CD4-positive, CD25-positive, alpha-beta regulatory T cell (primary cell): ENCODE results near the gene TRIO. TPM values are rescaled to one million over a fixed set of nuclear protein-coding genes. Genes with fewer than 3 reads are reported as not detected.

Experiments used
- ATAC-seq, 2 donors: fragments of 150-1000 bp; cut with Tn5 transposase; one replicate each; pipeline ENCODE4 v1.10.0; 2021; ENCODE audit warnings: low read depth in 2 of 2, moderate number of reproducible peaks in 2 of 2, moderate library complexity in 1 of 2
- DNase-seq, 3 donors: peaks; one replicate each; pipeline versions ENCODE4 v3.0.0 to v3.0.0-alpha.2; 2012 to 2022; ENCODE audit warnings: mixed read lengths in 1 of 3
- H3K27ac ChIP-seq: one replicate; pipeline ENCODE4 v1.7.0; 2013; ENCODE audit warnings: mild to moderate bottlenecking, low read length; ENCODE audit not compliant: insufficient read depth, poor library complexity, severe bottlenecking
- H3K27me3 ChIP-seq: one replicate; pipeline ENCODE4 v1.7.0; 2013; ENCODE audit warnings: low read length; ENCODE audit not compliant: control insufficient read depth, insufficient read depth
- H3K36me3 ChIP-seq: one replicate; pipeline ENCODE4 v1.7.0; 2013; ENCODE audit warnings: mild to moderate bottlenecking, low read length, moderate library complexity; ENCODE audit not compliant: control insufficient read depth, insufficient read depth
- H3K4me1 ChIP-seq: 2 replicates; pipeline ENCODE4 v1.7.0; 2013; ENCODE audit warnings: mild to moderate bottlenecking, low read length; ENCODE audit not compliant: insufficient read depth, control insufficient read depth, poor library complexity, severe bottlenecking
- H3K4me3 ChIP-seq: one replicate; pipeline ENCODE4 v1.7.0; 2013; ENCODE audit warnings: low read depth, mild to moderate bottlenecking, low read length, moderate library complexity
- H3K9me3 ChIP-seq, 2 experiments: 1 replicate in 1 of 2; 2 replicates in 1 of 2; pipeline ENCODE4 v1.7.0; 2013; ENCODE audit warnings: low read length in 2 of 2, mild to moderate bottlenecking in 1 of 2, moderate library complexity in 1 of 2; ENCODE audit not compliant: control insufficient read depth in 2 of 2
- H3K27ac Mint-ChIP-seq, 3 donors: one replicate each; pipeline ENCODE4 v1.8.0; 2020 to 2022; ENCODE audit warnings: mild to moderate bottlenecking in 3 of 3, mixed read lengths in 3 of 3, moderate library complexity in 2 of 3
- H3K27me3 Mint-ChIP-seq: one replicate; pipeline ENCODE4 v1.8.0; 2022; ENCODE audit warnings: mild to moderate bottlenecking, mixed read lengths
- H3K36me3 Mint-ChIP-seq: one replicate; pipeline ENCODE4 v1.8.0; 2020; ENCODE audit warnings: mixed read lengths
- H3K4me1 Mint-ChIP-seq, 4 donors: one replicate each; pipeline ENCODE4 v1.8.0; 2020 to 2022; ENCODE audit warnings: mixed read lengths in 4 of 4, mild to moderate bottlenecking in 1 of 4
- H3K4me3 Mint-ChIP-seq, 4 donors: one replicate each; pipeline ENCODE4 v1.8.0; 2020 to 2022; ENCODE audit warnings: mild to moderate bottlenecking in 4 of 4, mixed read lengths in 4 of 4, moderate library complexity in 3 of 4
- H3K9me3 Mint-ChIP-seq, 7 donors: one replicate each; pipeline ENCODE4 v1.8.0; 2020 to 2022; ENCODE audit warnings: mixed read lengths in 7 of 7, mild to moderate bottlenecking in 3 of 7, moderate library complexity in 2 of 7
- polyA plus RNA-seq, 4 donors: library from polyadenylated mRNA; unstranded; fragments of 300-500 nt; fragmentation: Illumina TruSeq; gene quantifications; one replicate each; pipeline ENCODE4 v1.2.3, GENCODE V29; 2021
- total RNA-seq: library from RNA; stranded (reverse); gene quantifications from one replicate; pipeline ENCODE4 v1.2.3, GENCODE V29; 2022

Gene TRIO
- total and polyA plus RNA-seq, 5 donors from 2014 or later, result 1.2 to 7.6 (median 1.8) TPM

DNA sequence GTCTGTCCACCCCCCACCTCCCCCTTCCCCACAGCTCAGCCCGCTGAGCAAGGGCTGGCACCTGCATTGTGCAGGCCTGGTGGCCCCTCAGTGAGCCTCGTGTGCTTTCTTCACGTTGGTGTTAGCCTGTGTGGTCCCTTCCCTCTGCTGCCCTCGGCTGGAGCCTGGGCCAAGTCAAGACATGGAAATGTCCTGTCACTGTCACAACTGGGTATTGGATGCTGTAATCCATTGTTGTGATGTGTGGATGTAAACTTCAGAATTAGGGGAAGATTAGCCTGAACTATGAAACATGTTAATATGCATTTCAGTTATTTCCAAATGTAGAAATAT lies 103.9 kb downstream of the TRIO start:
- ATAC-seq, result no peak
- H3K36me3 Mint-ChIP-seq, result no peaks in the 10 kb centered on the region
- Histone ChIP-seq H3K4me1 (no peaks in the 10 kb centered on the region), H3K36me3 (no peaks in the 10 kb centered on the region), H3K4me3 (no peak overlapping the region), H3K27ac (no peak overlapping the region), H3K27me3 (peaks cover 2% of the 10 kb centered on the region), H3K9me3 (no peaks in the 10 kb centered on the region)
- no peaks in the 10 kb centered on the region for H3K9me3 Mint-ChIP-seq
- no peak overlapping the region for H3K4me3 Mint-ChIP-seq
- H3K27ac Mint-ChIP-seq, result peak overlapping the region in 1 of 3 donors; percentile 41
- DNase-seq, result no peak
- H3K27me3 Mint-ChIP-seq, result peaks cover 22% of the 10 kb centered on the region
- no peaks in the 10 kb centered on the region for H3K4me1 Mint-ChIP-seq

DNA sequence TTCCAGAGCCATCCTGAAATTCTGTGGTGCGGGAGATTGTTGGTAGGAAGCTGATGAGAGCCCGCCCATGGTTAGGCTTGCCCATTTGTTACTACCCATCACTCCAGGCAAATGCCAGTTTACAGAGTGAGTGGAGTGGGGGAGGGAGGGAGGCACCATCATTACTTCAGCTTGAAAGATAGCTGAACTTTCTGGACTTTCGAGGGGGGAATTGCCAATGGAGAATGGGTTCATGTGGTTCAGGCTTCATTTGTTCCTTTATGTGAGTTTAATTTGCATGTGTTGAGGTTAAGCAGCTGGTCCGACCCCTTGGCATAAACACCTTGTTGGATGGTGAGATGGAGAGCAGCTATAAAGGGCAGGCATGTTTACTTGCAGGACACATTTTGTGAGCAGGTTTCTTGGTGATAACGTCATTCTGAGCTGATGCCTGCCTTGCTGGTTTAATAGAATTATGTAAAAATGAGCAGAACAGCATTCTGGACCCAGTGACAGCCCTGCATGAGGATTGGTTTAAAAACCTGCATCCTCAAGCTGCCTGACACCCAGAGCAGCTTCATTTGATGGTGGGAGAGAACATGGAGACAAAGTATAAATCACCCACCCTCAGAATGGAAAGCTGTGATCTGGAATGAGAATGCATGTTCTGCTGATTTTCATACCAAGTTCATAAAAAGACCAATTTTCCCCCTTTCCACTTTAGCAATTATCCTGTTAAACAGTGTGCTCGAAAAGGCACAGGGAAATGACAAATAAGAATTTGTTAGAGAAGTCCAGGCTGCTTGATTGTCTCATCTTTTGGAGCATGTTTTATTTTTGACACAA lies 106.3 kb downstream of the TRIO start:
- H3K27me3 ChIP-seq, result peaks cover 2% of the 10 kb centered on the region
- no peak overlapping the region for H3K4me3 ChIP-seq
- Mint-ChIP-seq H3K4me3 (no peak overlapping the region), H3K9me3 (no peaks in the 10 kb centered on the region), H3K27me3 (peaks cover 21% of the 10 kb centered on the region), H3K4me1 (no peaks in the 10 kb centered on the region), H3K36me3 (no peaks in the 10 kb centered on the region), H3K27ac (no peak overlapping the region)
- DNase-seq (no peak), ATAC-seq (no peak)
- no peaks in the 10 kb centered on the region for H3K4me1 ChIP-seq
- H3K36me3 ChIP-seq, result no peaks in the 10 kb centered on the region
- no peaks in the 10 kb centered on the region for H3K9me3 ChIP-seq
- no peak overlapping the region for H3K27ac ChIP-seq

DNA sequence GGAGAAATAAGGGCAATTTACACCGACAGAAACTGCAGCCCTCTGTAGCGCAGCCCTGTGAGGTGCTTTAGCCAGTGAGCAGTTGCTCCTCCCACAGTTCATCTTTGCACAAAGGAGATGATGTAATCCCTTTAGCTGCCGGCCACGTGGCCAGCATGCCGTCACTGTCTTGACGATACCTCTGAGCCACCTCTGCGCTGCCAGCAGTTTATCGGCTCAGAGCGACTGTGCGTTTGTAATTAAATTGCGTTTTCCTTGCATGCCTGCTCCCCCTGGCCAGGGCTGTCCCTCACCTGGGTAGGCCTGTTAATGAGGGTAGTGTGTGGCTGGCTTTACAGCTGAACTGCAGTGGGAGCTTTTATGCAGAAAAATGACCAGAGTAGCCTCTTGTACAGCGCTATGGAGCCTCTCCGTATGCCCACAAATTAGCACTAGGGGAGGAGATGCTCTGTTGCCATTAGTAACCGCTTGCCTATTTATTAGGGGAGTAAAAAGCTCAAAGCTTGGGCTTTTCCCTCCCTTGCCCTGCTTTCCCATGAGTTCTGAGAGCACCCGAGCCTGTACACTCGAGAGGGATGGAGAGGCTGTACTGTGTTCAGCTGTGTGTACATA lies 107.0 kb downstream of the TRIO start:
- Mint-ChIP-seq H3K27ac (no peak overlapping the region), H3K4me3 (no peak overlapping the region), H3K9me3 (no peaks in the 10 kb centered on the region), H3K27me3 (peaks cover 18% of the 10 kb centered on the region), H3K4me1 (no peaks in the 10 kb centered on the region), H3K36me3 (no peaks in the 10 kb centered on the region)
- Histone ChIP-seq H3K9me3 (no peaks in the 10 kb centered on the region), H3K27ac (no peak overlapping the region), H3K27me3 (peaks cover 2% of the 10 kb centered on the region), H3K36me3 (no peaks in the 10 kb centered on the region), H3K4me3 (no peak overlapping the region), H3K4me1 (no peaks in the 10 kb centered on the region)
- DNase-seq, result no peak
- ATAC-seq, result no peak

DNA sequence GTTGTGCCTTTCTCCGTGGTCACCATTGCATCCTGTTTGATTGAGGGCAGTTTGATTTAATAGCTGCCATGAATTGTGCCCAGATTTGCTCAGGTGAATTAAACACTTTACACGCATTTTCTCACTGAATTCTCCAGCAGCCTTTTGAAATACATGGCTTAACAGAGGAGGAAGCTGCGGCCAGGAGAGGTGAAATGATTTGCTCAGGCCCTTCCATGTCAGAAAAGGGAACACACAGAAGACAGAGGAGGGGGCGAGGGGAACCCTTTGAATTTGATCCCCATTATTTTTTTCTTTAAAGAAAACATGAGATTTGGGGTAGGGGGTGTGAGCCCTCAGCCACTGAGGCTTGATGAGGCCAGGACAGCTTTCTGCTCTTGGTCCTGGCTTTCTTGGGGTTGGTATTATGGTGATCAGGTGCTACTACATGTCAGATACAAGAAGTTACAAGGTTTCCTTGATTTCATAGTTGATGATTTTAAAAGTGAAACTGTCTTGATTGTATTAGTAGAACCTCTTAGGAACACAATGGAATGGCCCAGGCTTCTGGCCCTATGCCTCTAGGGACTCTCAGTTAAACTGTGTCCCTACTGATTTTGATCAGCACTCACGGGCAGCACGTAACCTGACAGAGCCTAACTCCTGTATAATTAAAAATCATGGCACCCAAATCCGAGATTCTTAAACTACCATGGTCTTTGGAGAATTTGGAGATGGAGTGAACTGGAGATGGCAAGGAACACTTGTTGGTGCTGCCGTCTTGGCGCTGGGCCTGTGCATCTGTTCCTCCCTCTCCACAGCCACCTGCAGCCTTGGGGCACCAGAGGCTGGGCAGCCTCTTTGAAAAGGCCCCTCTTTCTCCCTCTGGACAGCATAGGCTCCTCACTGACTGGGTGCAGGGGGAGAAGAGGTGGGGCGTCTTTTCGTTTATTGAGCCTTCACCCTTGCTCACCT lies 107.9 kb downstream of the TRIO start:
- no peak for ATAC-seq
- H3K9me3 ChIP-seq, result peaks cover 0 to 3% of the 10 kb centered on the region in 2 experiments
- H3K27me3 ChIP-seq, result peaks cover 2% of the 10 kb centered on the region
- Mint-ChIP-seq H3K27ac (peak overlapping the region in 1 of 3 donors; percentile 20), H3K9me3 (peaks cover 0 to 4% (median 1%) of the 10 kb centered on the region in 7 donors), H3K4me1 (no peaks in the 10 kb centered on the region), H3K36me3 (no peaks in the 10 kb centered on the region), H3K4me3 (no peak overlapping the region), H3K27me3 (peaks cover 19% of the 10 kb centered on the region)
- H3K36me3 ChIP-seq, result no peaks in the 10 kb centered on the region
- no peak for DNase-seq
- no peaks in the 10 kb centered on the region for H3K4me1 ChIP-seq
- no peak overlapping the region for H3K4me3 ChIP-seq
- H3K27ac ChIP-seq, result no peak overlapping the region

DNA sequence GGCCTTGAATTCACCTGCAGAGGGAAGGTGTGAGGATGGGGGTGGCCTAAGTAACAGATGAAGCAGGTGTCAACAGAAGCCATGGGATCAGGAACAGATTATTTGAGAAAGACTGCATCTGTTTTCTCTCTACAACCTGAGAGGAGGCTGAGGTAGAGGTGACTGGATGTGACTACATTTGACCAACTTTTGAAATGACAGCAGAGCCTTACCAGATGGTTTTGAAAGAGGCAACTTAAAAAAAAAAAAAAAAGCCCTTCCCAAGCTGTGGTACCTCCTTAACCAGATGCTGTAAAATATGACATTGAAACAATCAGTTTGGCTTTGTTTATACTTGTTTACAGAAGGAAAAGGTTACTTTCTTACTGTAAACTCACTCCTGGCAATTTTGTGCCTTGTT lies 108.6 kb downstream of the TRIO start:
- no peak for ATAC-seq

DNA sequence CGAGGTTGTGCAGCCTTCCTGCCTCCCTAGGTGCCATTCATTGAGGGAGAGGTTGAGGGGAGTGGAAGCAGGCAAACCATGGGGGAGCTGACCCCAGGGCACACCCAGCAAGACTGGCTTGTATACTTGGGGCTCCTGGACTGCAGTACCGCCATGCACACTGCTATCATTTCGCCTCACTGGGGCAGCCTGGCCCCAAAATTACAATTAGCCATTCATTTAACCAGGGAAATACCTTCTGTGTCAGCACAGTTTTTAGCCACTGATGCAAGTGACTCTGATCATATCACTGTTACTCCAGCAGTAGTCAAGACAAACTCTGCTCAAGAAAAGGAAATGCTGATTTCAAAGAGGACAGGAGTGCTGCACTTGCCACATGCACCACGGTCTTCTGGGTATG lies 109.7 kb downstream of the TRIO start:
- Mint-ChIP-seq H3K4me1 (no peaks in the 10 kb centered on the region), H3K9me3 (peaks cover 0 to 6% (median 2%) of the 10 kb centered on the region in 7 donors), H3K36me3 (no peaks in the 10 kb centered on the region), H3K27me3 (peaks cover 14% of the 10 kb centered on the region), H3K27ac (no peak overlapping the region), H3K4me3 (no peak overlapping the region)
- Histone ChIP-seq H3K4me3 (no peak overlapping the region), H3K9me3 (peaks cover 0 to 3% of the 10 kb centered on the region in 2 experiments), H3K36me3 (no peaks in the 10 kb centered on the region), H3K27ac (no peak overlapping the region), H3K4me1 (no peaks in the 10 kb centered on the region), H3K27me3 (peaks cover 2% of the 10 kb centered on the region)
- ATAC-seq (no peak), DNase-seq (no peak)

More for the DNA sequence above, 108.6 kb downstream of the TRIO start:
- Histone ChIP-seq H3K27me3 (peaks cover 2% of the 10 kb centered on the region), H3K27ac (no peak overlapping the region), H3K4me1 (no peaks in the 10 kb centered on the region), H3K36me3 (no peaks in the 10 kb centered on the region), H3K4me3 (no peak overlapping the region), H3K9me3 (peaks cover 0 to 3% of the 10 kb centered on the region in 2 experiments)
- Mint-ChIP-seq H3K36me3 (no peaks in the 10 kb centered on the region), H3K27me3 (peaks cover 22% of the 10 kb centered on the region), H3K27ac (peak overlapping the region in 1 of 3 donors; percentile 20), H3K4me3 (no peak overlapping the region), H3K4me1 (no peaks in the 10 kb centered on the region), H3K9me3 (peaks cover 0 to 6% (median 2%) of the 10 kb centered on the region in 7 donors)
- no peak for DNase-seq

DNA sequence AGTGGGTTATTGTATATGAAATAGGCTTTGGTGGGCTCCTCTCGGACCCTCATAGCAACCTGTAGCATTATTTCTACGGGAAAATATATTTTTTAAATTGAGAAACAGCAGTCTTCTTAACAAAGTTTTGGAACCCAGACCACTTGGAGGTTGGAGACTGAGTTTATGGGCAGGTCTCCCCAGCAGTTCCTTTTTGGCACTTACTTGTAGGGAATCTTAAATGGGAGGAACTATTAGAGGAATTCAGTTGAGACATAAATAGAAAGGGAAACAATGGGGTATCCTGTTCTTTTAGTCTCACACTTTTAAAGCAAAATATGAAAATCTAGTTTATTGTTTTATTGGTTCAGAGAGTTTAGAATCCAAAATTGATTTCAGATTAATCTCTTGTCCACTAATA lies 111.5 kb downstream of the TRIO start:
- no peaks in the 10 kb centered on the region for H3K4me1 ChIP-seq
- H3K27ac ChIP-seq, result no peak overlapping the region
- no peak overlapping the region for H3K4me3 Mint-ChIP-seq
- no peaks in the 10 kb centered on the region for H3K36me3 ChIP-seq
- no peak overlapping the region for H3K4me3 ChIP-seq
- no peak overlapping the region for H3K27ac Mint-ChIP-seq
- no peaks in the 10 kb centered on the region for H3K36me3 Mint-ChIP-seq
- no peaks in the 10 kb centered on the region for H3K27me3 ChIP-seq
- ATAC-seq (no peak), DNase-seq (no peak)
- peaks cover 0 to 3% of the 10 kb centered on the region in 2 experiments for H3K9me3 ChIP-seq
- no peaks in the 10 kb centered on the region for H3K4me1 Mint-ChIP-seq
- H3K9me3 Mint-ChIP-seq, result peaks cover 0 to 6% (median 2%) of the 10 kb centered on the region in 7 donors
- peaks cover 13% of the 10 kb centered on the region for H3K27me3 Mint-ChIP-seq
